K562 (cell line): ENCODE measurements around the gene SMCP. TPM values are rescaled to one million over a fixed set of nuclear protein-coding genes. Genes with fewer than 3 reads are reported as not detected.

Source experiments
- CBX3 ChIP-seq, 2 experiments: IDR thresholded peaks; 1 replicate in 1 of 2; 2 replicates in 1 of 2; pipeline ENCODE4 v1.6.1; 2012; ENCODE audit warnings: inconsistent platforms in 2 of 2, low read length in 2 of 2, borderline replicate concordance in 1 of 2, control low read depth in 1 of 2
- CXXC5 ChIP-seq: fragments of 250-450 bp; sonication (Bioruptor Pico); IDR thresholded peaks from 2 replicates; pipeline ENCODE4 v1.8.0; 2022; ENCODE audit warnings: inconsistent platforms, mild to moderate bottlenecking, moderate library complexity
- ETV1 ChIP-seq: fragments of 450-650 bp; conservative IDR thresholded peaks from 2 replicates; pipeline ENCODE4 v1.6.1; 2016; ENCODE audit warnings: missing genetic modification characterization, control low read depth, low read depth, missing compliant biosample characterization
- FOXO4 ChIP-seq: fragments of 450-650 bp; formaldehyde crosslinking; IDR thresholded peaks from 2 replicates; pipeline ENCODE4 v1.4.0; 2020; ENCODE audit warnings: mild to moderate bottlenecking, moderate library complexity
- ZNF165 ChIP-seq: fragments of 250-450 bp; sonication (Bioruptor Pico); IDR thresholded peaks from 2 replicates; pipeline ENCODE4 v1.4.0; 2020; ENCODE audit warnings: borderline replicate concordance
- polyA plus RNA-seq, 8 experiments: library from polyadenylated mRNA; depleted of rRNA in 4 of 8; stranded (reverse) in 5 of 8; unstranded in 3 of 8; fragments of >200 nt; fragmentation: Nextera tagmentation in 2 of 8; fragmentation: Illumina TruSeq in 1 of 8; extraction: Ambion mirVana in 2 of 8; extraction: Trizol in 1 of 8; gene quantifications; 2 replicates each; pipeline versions ENCODE4 v1.2.1 to v1.2.3, GENCODE V29; 2011 to 2014; ENCODE audit warnings: inconsistent platforms in 1 of 8, missing spikeins in 1 of 8
- total RNA-seq, 7 experiments: library from RNA; depleted of rRNA in 6 of 7; stranded (reverse); fragments of >200 nt in 6 of 7; fragmentation: Illumina TruSeq in 2 of 7; extraction: Trizol in 2 of 7; gene quantifications; 2 replicates each; pipeline versions ENCODE4 v1.2.1 to v1.2.3, GENCODE V29; 2011 to 2021; ENCODE audit warnings: low replicate concordance in 1 of 7
- TF ChIP-seq, protein P1 (sequence below): IDR thresholded peaks from 2 replicates; pipeline ENCODE4 v1.6.1; 2016; ENCODE audit warnings: missing genetic modification characterization, missing compliant biosample characterization
- TF ChIP-seq, protein P2 (sequence below): sonication (generic); IDR thresholded peaks from 2 replicates; pipeline ENCODE4 v1.6.1; 2016
- TF ChIP-seq, protein P3 (sequence below), 2 experiments: fragments of 200-800 bp in 1 of 2; sonication (Bioruptor generic) in 1 of 2; sonication (generic) in 1 of 2; formaldehyde crosslinking in 1 of 2; IDR thresholded peaks in 1 of 2; conservative IDR thresholded peaks in 1 of 2; 2 replicates each; pipeline versions ENCODE4 v1.5.0 to v1.6.1; 2016 to 2020; ENCODE audit warnings: missing compliant biosample characterization in 1 of 2, missing genetic modification characterization in 1 of 2, missing genetic modification reagents in 1 of 2

Gene SMCP
- total and polyA plus RNA-seq, 9 of the 15 experiments (the other 6 are each of a cell fraction or from before 2014, with no cell fraction given): not detected

DNA sequence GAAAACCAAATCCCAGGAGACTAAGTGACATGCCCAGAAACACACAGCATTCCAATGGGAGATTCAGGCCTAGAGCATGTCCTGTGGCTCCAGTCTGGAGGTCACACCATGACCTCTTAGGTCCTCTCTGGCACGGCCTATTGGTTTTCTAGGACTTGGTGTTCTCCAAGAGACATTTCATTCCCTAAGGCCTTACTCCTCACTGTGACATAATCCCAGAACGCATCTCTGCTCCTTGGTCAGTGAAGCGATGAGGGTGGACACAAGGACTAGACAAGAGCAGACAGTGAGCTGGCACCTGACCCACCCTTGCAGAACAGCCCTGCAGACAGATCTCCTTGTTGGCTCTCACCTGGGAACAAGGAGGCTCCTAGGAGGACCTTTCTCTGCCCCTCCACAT lies 31.1 kb downstream of the SMCP start (continued):
- TF ChIP-seq ZNF165 (CRISPR knock-in tag) (no peak), ETV1 (no peak), FOXO4 (CRISPR knock-in tag) (no peak), CBX3 (IDR thresholded peaks at IDR 0.05; ENCODE audit: borderline replicate concordance in 1 of 2, low read length in 2 of 2) (no peak), CXXC5 (CRISPR knock-in tag) (no peak)
- TF ChIP-seq, protein P1, sequence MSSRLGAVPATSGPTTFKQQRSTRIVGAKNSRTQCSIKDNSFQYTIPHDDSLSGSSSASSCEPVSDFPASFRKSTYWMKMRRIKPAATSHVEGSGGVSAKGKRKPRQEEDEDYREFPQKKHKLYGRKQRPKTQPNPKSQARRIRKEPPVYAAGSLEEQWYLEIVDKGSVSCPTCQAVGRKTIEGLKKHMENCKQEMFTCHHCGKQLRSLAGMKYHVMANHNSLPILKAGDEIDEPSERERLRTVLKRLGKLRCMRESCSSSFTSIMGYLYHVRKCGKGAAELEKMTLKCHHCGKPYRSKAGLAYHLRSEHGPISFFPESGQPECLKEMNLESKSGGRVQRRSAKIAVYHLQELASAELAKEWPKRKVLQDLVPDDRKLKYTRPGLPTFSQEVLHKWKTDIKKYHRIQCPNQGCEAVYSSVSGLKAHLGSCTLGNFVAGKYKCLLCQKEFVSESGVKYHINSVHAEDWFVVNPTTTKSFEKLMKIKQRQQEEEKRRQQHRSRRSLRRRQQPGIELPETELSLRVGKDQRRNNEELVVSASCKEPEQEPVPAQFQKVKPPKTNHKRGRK (tag): no peak
- TF ChIP-seq, protein P2, sequence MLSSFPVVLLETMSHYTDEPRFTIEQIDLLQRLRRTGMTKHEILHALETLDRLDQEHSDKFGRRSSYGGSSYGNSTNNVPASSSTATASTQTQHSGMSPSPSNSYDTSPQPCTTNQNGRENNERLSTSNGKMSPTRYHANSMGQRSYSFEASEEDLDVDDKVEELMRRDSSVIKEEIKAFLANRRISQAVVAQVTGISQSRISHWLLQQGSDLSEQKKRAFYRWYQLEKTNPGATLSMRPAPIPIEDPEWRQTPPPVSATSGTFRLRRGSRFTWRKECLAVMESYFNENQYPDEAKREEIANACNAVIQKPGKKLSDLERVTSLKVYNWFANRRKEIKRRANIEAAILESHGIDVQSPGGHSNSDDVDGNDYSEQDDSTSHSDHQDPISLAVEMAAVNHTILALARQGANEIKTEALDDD: no peak
- TF ChIP-seq, protein P3, sequence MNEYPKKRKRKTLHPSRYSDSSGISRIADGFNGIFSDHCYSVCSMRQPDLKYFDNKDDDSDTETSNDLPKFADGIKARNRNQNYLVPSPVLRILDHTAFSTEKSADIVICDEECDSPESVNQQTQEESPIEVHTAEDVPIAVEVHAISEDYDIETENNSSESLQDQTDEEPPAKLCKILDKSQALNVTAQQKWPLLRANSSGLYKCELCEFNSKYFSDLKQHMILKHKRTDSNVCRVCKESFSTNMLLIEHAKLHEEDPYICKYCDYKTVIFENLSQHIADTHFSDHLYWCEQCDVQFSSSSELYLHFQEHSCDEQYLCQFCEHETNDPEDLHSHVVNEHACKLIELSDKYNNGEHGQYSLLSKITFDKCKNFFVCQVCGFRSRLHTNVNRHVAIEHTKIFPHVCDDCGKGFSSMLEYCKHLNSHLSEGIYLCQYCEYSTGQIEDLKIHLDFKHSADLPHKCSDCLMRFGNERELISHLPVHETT (CRISPR knock-in tag; conservative IDR thresholded peaks at IDR 0.05 in 1 of 2, IDR thresholded peaks at IDR 0.05 in 1 of 2): no peak
